Measurements from ENCODE around the gene ACYP2.

DNA sequence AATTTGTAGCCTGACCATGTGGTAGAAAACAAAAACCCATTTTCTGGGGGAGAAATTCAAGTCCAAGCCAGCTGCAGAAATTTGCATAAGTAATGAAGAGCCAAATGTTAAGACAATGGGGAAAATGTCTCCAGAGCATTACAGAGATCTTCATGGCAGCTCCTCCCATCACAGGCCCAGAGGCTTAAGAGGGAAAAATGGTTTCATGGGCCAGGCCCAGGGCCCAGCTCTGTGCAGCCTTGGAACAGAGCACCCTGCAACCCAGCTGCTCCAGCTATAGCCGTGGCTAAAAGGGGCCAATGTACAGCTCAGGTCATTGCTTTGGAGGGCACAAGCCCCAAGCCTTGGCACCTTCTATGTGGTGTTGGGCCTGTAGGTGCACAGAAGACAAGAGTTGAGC is 209.7 kb downstream of the ACYP2 start:
- TF ChIP-seq, protein P1, sequence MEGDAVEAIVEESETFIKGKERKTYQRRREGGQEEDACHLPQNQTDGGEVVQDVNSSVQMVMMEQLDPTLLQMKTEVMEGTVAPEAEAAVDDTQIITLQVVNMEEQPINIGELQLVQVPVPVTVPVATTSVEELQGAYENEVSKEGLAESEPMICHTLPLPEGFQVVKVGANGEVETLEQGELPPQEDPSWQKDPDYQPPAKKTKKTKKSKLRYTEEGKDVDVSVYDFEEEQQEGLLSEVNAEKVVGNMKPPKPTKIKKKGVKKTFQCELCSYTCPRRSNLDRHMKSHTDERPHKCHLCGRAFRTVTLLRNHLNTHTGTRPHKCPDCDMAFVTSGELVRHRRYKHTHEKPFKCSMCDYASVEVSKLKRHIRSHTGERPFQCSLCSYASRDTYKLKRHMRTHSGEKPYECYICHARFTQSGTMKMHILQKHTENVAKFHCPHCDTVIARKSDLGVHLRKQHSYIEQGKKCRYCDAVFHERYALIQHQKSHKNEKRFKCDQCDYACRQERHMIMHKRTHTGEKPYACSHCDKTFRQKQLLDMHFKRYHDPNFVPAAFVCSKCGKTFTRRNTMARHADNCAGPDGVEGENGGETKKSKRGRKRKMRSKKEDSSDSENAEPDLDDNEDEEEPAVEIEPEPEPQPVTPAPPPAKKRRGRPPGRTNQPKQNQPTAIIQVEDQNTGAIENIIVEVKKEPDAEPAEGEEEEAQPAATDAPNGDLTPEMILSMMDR (IDR thresholded peaks at IDR 0.05), result no peak
- no peak for TF ChIP-seq POLR2A (IDR thresholded peaks at IDR 0.05)
